ENCODE measurements around the gene OPCML.

The OPCML gene

GRCh38 chr11:132771746-132772145 is 760.6 kb downstream of the OPCML start:
- DNase-seq, result no peak

GRCh38 chr11:132770829-132771530 is 761.3 kb downstream of the OPCML start:
- DNase-seq, result no peak

GRCh38 chr11:132763503-132763902 is 768.8 kb downstream of the OPCML start:
- DNase-seq, result no peak

- DNase-seq, result no peak
Measured at GRCh38 chr11:132755934-132756333, 776.4 kb downstream of the OPCML start.

- no peak for DNase-seq
Measured at GRCh38 chr11:132751516-132752250, 780.6 kb downstream of the OPCML start.

- DNase-seq, result no peak
Measured at GRCh38 chr11:132746305-132746704, 786.0 kb downstream of the OPCML start.

GRCh38 chr11:132745306-132745705 is 787.0 kb downstream of the OPCML start:
- DNase-seq, result no peak

GRCh38 chr11:132744771-132745170 is 787.5 kb downstream of the OPCML start:
- DNase-seq, result peak; percentile 79

GRCh38 chr11:132743601-132744000 is 788.7 kb downstream of the OPCML start:
- DNase-seq, result no peak

- no peak for DNase-seq
Measured at GRCh38 chr11:132742929-132743328, 789.4 kb downstream of the OPCML start.

- DNase-seq, result peak; percentile 95
Measured at GRCh38 chr11:132734217-132734616, 798.1 kb downstream of the OPCML start.

- DNase-seq, result no peak
Measured at GRCh38 chr11:132728026-132728425, 804.3 kb downstream of the OPCML start.

- DNase-seq, result no peak
Measured at GRCh38 chr11:132721526-132721925, 810.8 kb downstream of the OPCML start.

GRCh38 chr11:132719684-132720083 is 812.6 kb downstream of the OPCML start:
- no peak for DNase-seq

GRCh38 chr11:132718711-132719671 is 813.3 kb downstream of the OPCML start:
- no peak for DNase-seq

GRCh38 chr11:132717824-132718223 is 814.5 kb downstream of the OPCML start:
- no peak for DNase-seq

GRCh38 chr11:132716037-132716436 is 816.3 kb downstream of the OPCML start:
- DNase-seq, result no peak

- DNase-seq, result peak; percentile 21
Measured at GRCh38 chr11:132714859-132715440, 817.4 kb downstream of the OPCML start.

- DNase-seq, result no peak
Measured at GRCh38 chr11:132712466-132712865, 819.8 kb downstream of the OPCML start.

GRCh38 chr11:132704781-132705375 is 827.4 kb downstream of the OPCML start:
- no peak for DNase-seq

- no peak for DNase-seq
Measured at GRCh38 chr11:132692891-132693290, 839.4 kb downstream of the OPCML start.

- DNase-seq, result no peak
Measured at GRCh38 chr11:132691848-132692550, 840.3 kb downstream of the OPCML start.

Measured in EL (cell line).